ENCODE data around the gene SPATA7.
"Not testable (repeated sequence)": the region's sequence is repeated elsewhere in the genome, so short reads cannot be mapped to it uniquely, and the experiment has no call there.

SPATA7 gene, protein sequence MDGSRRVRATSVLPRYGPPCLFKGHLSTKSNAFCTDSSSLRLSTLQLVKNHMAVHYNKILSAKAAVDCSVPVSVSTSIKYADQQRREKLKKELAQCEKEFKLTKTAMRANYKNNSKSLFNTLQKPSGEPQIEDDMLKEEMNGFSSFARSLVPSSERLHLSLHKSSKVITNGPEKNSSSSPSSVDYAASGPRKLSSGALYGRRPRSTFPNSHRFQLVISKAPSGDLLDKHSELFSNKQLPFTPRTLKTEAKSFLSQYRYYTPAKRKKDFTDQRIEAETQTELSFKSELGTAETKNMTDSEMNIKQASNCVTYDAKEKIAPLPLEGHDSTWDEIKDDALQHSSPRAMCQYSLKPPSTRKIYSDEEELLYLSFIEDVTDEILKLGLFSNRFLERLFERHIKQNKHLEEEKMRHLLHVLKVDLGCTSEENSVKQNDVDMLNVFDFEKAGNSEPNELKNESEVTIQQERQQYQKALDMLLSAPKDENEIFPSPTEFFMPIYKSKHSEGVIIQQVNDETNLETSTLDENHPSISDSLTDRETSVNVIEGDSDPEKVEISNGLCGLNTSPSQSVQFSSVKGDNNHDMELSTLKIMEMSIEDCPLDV

DNA sequence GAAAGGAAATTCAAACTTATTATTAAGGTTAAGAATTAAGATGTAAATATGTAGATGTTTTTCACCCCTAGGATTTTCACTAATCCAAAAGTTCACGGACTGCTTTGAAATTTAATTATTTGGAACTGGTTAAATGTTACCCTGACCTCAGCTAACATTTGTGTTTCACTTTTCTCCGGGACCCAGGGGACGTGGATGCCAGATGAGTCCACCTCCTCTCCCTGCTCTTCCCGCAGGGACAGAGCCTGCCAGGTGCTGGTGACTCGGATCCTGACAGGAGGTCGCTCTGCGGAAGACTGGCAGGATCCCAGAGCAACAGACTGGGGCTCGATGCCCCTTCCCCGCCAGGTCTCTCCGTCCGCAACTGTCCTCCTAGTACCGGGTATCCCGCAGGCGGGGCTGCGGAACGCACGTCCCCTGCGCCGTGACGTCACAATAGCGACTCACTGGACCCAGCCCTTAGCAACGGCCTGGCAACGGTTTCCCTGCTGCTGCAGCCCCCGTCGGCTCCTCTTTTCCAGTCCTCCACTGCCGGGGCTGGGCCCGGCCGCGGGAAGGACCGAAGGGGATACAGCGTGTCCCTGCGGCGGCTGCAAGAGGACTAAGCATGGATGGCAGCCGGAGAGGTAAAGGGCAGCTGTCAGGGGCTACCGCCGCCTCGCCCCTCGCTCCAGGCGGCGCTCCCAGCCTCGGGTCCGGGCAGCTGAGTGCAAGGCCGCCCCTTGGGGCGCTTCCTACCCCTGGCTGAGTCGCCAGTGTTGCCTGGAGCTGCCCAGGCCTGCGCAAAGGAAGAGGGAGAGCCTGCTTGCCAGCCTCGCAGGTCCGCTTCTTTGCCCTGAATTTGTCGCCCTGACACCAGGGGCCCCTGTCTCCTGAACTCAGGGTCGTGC is at the start of gene SPATA7:
Gene SPATA7, plus strand, starts transcription at position 446 of the 890 bp plus-strand sequence. Its CDS starts 162 bp downstream, at position 608.
- DNase-seq: peak; percentile 92

DNA sequence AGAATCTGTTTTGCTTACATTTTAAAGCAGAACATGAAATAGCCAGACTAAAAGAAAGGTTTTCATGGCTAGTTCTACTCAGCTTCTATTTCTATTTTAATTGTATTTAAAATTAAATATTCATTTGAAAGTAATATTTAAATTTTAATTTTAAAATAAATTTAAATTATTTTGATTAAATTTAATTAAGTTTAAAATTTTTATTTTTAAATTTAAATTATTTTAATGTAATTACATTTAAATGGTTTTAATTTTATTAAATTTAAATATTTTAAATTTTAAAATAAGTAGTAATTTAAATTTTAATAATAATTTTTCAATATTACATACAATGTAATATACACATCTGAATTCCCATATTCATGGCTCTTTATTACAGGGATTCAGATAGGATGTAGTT is 45.1 kb upstream of the SPATA7 start:
- no peak for DNase-seq

DNA sequence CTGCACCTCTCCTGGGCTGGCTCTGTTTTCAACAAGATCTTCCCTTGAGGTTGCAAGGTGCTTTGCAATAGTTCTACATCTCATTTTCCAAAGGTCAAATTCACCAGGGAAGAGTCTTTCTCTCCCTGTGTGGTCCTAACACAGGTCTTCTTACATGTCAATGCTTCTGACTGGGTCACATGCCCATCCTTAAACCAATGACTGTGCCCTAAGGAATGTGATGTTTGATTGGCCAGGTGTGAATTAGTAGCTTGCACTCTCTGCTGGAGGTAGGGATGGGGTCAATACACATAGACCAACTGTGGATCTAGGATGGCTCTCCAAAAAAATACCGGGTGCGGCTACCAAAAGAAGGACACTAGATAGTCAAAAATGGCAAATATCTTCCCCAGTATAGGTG is 42.5 kb upstream of the SPATA7 start:
- DNase-seq: no peak

DNA sequence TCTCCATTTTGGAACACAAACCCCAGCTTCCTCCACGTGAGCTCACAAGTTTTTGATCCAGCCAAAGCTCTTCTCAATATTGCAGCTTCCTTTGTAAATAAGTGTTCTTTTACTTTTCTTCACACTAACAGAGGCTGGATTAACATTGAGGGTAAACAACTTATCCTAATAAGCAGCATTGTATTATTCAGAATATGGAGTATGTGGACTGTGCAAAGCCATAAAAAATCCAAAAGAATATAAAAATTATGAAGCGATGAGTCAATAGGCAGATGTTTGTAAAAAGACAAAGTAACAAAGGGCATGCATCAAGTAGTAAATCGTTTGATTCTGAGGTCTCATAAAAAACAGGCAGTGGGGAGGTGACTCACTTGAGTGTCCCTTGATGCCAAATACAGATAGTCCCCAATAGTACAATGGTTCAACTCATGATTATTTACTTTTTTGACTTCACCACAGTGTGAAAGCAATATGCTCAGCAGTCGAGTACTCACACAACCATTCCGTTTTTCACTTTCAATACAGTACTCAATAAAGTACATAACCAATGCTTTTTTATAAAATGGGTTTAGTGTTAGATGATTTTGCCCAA is 39.3 kb upstream of the SPATA7 start:
- DNase-seq: no peak

DNA sequence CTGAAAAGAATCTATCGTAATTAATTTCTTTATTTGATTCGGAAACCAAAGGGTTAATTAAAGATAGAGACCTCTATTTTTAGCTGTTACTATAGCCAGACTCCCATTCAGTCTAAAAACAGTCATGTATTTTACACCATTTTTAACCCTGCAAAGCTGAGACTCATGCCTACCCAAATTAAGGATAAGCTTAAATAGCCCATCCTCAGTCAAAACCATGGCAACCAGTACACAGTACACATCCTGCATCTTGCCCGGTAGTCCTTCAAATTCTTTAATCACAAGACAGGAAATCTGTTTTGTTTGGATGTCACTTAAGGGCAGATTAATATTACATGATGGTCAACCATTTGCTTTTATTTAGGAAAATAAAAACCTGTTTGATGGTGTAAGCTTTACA is 36.9 kb upstream of the SPATA7 start:
- DNase-seq: no peak

DNA sequence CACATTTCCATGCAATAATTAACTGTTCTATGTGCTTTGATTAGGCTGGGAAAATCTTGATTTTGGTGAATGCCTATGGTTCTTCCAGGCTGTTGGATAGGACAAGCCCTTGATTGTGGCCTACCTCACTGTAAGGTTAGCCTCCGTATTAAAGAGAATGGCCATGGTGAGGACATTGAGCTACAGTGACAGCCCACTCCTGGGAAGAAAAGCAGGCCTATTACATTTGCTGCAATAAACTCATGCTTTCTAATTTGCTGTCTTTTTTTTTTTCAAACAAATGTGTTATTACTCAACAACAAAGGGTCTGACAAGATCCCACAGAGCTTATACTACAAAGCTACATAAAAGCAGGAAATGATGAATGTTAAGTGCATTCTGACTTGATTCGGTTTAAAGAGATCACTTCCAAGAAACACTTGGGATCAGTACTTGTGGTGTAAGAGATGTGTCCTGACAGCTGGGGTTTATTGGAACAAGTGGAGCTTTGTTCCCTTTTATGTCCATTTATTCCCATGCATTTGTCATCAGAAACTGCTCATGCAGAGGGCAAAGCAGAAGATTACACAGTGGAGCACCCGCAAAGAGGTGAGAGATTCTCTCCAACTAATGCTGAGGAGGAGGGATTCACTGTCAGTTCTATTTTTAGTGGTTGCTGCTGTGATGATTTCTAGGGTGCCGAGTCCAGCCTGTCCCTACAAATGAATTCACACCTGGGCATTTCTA is 33.3 kb upstream of the SPATA7 start:
- DNase-seq: no peak

DNA sequence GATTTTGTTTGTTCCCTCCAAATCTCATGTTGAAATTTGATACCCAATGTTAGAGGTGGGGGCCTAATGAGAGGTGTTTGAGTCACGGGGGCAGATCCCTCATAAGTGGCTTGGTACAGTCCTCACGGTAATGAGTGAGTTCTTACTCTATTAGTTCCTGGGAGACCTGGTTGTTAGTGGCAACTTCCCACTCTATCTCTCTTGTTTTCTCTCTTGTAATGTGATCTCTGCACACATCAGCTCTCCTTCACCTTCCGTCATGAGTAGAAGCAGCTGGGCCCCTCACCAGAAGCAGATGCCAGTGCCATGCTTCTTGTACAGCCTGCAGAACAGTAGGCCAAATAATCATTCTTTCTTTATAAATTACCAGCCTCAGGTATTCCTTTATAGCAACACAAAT is 32.8 kb upstream of the SPATA7 start:
- no peak for DNase-seq

DNA sequence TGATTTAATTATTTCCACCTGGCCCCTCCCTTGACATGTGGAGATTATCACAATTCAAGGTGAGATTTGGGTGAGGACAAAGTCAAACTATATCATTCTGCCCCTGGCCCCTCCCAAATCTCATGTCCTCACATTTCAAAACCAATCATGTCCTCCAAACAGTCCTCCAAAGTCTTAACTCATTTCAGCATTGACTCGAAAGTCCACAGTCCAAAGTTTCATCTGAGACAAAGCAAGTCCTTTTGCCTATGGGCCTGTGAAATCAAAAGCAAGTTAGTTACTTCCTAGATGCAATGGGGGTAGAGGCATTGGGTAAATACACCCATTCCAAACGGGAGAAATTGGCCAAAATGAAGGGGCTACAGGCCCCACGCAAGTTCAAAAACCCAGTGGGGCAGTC is 31.1 kb upstream of the SPATA7 start:
- DNase-seq: no peak

DNA sequence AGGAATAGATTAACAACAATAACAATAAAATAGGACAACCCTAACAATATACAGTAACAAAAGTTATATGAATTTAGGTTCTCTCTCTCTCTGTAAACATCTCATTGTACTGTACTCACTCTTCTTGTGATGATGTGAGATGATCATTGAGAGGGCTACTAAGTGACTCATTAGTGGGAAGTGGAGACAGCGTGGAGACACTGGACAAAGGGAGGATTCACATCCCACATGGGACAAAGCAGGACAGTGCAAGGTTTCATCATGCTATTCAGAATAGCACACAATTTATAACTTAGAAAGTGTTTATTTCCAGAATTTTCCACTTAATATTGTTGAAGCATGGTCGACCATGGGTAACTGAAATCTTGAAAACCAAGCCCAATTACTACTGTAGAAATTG is 26.0 kb upstream of the SPATA7 start:
- DNase-seq: no peak

DNA sequence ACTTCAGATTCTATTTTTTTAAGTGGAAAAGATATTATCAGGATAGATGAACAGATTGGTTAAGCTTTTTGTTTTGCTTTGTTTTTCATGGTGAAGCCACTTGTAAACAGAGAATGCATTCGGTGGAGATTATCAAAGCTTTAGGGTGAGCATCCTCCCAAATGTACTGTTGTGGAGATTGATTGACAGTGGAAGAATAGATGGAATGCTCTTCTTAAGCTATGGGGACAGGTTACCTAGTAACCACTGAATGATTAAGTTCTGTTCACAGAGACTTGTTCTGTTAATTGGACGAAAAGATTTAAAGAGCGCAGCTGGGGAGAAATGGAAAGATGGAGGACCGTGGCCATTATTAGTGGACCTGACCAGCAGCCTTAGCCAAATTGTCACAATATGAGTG is 21.8 kb upstream of the SPATA7 start:
- DNase-seq: no peak

DNA sequence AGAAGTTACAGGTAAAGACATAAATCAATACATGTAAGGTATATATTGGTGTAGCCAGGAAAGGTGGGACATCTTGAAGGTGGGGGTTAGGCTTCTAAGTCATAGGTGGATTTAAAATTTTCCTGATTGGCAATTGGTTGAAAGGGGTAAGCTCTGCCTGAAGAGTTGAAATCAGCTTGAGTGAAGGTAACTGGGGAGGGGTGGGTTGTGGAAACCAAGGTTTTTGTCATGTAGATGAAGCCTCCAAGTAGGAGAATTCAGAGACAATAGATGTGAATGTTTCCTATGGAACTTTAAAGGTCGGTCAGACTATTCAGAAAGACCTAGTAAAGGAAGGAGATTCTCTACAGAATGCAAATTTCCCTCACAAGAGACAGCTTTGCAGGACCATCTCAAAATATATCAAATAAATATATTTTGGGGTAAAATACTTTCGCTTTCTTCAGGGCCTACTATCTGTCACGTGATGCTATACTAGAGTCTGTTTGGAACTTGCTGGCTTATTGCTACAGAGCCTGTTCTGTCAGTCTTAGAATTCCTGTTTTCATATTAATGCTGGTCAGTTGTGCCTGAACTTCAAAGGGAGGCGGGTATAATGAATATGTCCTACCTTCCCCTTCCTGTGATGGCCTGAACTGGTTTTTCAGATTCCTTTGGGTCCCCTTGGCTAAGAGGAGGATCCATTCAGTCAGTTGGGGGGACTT is 20.6 kb upstream of the SPATA7 start:
- no peak for DNase-seq

DNA sequence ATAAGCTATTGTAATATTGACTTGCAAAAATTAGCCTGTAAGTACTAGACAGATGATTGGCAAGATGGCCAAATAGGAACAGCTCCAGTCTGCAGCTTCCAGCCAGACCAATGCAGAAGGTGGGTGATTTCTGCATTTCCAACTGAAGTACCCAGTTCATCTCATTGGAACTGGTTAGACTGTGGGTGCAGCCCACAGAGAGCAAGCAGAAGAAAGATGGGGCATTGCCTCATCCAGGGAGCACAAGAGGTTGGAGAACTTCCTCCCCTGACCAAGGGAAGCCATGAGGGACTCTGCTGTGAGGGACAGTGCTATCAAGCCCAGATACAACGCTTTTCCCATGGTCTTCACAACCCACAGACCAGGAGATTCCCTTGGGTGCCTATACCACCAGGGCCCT is 16.0 kb upstream of the SPATA7 start:
- DNase-seq: no peak

DNA sequence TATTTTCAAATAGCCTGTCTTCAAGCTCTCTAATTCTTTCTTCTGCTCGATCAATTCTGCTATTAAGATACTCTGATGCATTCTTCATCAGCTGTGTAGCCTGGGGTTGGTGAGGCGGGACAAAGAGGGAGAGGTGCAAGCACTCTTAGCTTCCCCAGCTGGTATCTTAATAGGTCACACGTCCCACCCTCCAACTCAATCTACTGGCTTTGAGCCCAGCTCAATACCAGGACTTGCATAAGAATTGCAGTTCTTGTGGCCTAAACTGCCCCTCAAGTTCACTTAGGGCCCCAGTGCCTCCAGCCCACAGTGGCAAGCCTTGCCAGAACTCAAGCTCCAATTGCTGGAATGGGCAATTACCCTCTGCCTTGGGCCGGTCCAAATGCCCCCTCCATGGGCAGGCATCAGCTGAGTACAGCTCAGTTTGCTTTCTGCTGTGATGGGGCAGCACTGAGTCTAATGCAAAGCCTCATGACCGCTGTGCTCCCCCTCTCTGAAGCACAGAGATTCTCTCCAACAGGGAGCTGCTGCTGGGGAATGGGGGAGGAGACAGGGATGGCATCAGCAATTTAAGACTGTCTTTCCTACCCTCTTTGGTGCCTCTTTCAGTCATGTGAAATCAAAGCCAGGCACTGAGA is 5.6 kb upstream of the SPATA7 start:
- DNase-seq: no peak

DNA sequence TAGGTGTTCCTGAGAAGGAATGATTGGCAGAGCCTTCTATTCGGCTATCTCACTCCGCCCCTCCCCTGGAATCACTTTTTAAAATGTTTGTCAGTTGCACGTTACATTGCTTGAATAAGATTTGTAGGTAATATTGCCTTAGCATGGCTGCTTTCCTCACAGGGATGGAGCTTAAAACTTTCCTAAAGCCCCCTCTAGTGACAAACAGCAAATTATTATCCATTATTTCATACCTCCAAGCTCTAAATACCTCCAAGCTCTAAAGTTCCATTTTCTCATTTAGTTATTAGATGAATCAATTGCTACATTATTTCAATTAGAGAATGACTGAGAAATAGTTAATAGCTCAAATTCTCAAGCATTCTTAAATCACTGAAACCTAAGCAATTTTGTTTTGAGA is 5.1 kb upstream of the SPATA7 start:
- DNase-seq: no peak

DNA sequence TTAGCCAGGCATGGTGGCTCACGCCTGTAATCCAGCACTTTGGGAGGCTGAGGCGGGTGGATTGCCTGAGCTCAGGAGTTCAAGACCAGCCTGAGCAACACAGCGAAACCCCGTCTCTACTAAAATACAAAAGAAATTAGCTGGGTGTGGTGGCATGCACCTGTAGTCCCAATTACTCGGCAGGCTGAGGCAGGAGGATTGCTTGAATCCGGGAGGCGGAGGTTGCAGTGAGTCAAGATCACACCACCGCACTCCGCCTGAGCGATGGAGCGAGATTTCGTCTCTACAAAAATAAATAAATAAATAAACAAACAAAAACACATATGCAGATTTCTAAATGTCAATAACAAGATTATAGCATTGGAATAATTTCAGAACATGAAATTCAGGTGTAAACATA is 3.8 kb upstream of the SPATA7 start:
- DNase-seq: not testable (repeated sequence)

DNA sequence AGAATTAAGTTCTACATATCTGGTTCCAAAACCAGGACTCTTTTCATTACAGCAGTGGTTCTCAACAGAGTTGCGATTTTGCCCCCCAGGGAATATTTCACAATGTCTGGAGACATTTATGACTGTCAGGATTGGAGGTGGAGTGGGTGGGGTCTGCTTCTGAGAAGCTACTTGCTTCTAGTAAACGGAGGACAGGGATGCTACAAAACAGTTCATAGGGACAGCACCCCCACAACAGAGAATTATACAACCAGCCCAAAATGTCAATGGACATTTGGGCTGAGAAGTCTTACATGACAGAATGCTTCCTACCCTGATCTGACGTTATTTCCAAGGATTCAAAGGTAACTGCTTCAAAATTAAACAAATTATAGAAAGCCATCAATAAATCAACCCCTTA is 739 bp upstream of the SPATA7 start:
- no peak for DNase-seq

DNA sequence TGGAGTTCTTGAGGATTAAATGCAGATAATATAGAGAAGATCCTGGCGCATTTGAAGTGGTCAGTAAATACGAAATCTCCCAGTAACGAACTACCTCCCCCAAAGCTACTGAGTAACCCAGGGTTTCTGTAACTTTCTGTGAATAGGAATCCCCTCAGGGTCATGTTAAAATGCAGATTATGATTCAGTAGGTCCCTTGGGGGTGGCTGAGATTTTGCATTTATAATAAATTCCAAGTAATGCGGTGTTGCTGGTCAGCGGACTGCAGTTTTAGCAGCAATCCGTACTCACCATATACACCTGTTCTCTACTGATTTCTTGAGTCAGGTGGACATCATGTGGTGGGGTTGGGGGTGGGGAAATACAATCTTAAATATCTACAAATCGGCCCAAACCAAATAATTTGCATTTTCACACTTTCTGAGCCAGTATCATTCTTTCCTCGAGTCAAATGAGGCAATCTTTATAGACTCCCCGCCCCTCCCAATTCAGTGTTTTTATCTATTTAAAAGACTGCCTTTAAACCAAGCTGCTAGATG is 868 bp downstream of the SPATA7 start:
- DNase-seq: no peak

DNA sequence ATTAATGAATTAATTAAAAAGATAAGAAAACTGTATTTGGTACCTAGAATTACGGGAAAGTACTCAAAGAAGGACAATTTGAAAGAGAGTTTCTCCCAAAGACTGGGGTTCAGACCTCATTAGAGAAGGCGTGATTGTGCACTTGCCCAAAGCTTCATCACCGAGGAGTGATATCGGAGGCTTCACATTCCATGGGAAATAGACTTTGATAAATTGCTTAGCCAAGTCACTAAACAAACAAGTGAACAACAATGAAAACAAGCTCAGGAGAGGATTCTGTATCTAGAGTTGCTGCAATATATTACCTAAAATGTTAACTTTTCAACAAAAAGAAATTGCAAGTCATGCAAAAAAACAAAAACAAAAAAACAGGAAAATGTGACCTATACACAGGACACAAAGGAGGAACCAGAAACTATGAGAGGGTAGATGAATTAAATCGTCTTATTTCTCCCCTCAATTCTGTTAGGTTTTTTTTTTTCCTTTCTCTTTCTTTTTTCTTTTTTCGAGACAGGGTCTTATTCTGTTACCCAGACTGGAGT is 3.4 kb downstream of the SPATA7 start:
- DNase-seq: no peak

DNA sequence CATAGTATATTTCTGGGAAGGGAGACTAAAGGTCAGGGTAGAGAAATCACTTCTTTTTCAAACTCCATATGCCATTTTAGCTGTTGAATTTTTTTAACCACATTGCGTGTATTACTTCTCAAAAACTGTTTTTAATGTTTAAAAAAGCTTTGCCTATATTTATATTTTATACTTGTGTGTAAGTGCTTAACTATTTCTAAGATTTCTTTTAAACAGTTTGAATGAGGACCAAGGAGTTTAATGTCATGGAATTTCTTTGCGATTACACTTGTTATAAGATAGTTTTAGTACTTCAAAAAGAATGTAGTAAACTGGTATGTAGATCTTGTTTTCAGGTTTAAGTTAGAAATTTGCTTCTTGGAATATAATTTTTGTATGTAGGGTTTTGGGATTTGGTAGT is 7.2 kb downstream of the SPATA7 start:
- DNase-seq: no peak

DNA sequence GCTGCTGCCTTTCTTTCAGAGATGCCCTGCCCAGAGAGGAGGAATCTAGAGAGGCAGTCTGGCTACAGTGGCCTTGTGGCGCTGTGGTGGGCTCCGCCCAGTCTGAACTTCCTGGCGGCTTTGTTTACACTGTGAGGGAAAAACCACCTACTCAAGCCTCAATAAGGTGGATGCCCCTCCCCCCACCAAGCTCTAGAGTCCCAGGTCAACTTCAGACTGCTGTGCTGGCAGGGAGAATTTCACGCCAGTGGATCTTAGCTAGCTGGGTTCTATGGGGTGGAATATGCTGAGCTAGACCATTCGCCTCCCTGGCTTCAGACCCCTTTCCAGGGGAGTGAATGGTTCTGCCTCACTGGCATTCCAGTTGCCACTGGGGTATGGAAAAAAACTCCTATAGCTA is 25.6 kb downstream of the SPATA7 start:
- no peak for DNase-seq

DNA sequence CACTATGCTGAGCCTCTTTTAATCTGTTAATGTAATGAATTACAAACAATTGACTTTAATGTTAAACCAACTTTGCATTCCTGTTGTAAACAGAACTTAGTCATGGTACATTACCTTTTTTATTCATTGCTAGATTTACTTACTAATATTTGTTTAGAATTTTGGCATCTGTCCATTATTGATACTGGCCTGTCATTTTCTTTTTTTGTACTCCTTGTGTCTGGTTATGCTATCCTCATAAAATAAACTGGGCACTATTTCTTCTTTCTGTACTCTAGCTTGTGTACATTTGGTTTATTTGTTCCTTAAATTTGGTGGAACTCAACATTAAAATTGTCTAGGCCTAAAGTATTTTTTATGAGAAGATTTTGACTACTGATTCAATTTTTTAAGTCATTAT is 32.1 kb downstream of the SPATA7 start:
- DNase-seq: no peak
